ENCODE results near the gene SLC1A5. TPM values are rescaled to one million over a fixed set of nuclear protein-coding genes. Genes with fewer than 3 reads are reported as not detected.
A peak's percentile ranks its signal among the peaks of the same experiment; 100 is the strongest.

SLC1A5 gene
- total RNA-seq, 4 donors from 2014 or later, result 76.8 to 107 (median 83.4) TPM

- peak in 2 of 5 experiments; percentile 8 to 11 for TF ChIP-seq CTCF (IDR thresholded peaks at IDR 0.05)
- peak in 1 of 2 donors; percentile 42 for TF ChIP-seq EP300 (IDR thresholded peaks at IDR 0.05)
- no peak for TF ChIP-seq POLR2A (IDR thresholded peaks at IDR 0.05)
- DNase-seq (ENCODE audit: low spot score in 2 of 2), result peak; percentile 52 to 53
- WGBS, 2 donors, result 0 to 1% methylated on average over 18 to 47 of the region's 80 CpGs
- Histone ChIP-seq H3K36me3 (peaks cover 0 to 14% (median 0%) of the 10 kb centered on the region in 3 donors), H3K27ac (peak overlapping the region; percentile 87 to 92 (median 90)), H3K4me1 (peaks cover 0 to 53% (median 28%) of the 10 kb centered on the region in 4 donors), H3K27me3 (no peaks in the 10 kb centered on the region), H3K9me3 (no peaks in the 10 kb centered on the region), H3K4me3 (peak overlapping the region; percentile 72 to 87 (median 82))
Observed at GRCh38 chr19:46787331-46788261, 798 bp downstream of the SLC1A5 start.

DNA sequence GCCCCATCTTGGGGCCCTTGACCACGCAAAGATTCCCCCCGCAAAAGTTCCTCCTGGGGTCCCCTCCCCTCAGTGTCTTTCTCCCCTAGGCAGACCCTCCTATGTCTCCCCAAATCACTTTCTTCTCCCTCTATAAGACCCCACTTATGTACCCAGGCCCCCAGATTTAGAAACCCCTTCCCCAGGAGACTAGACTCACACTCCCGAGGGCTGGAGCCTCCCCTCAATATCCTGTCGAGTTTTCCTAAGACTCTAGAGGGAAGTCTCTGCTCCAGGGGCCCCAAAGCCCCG, 1.4 kb downstream of the SLC1A5 start:
- Histone ChIP-seq H3K9me3 (no peaks in the 10 kb centered on the region), H3K36me3 (peaks cover 0 to 20% (median 0%) of the 10 kb centered on the region in 3 donors), H3K4me3 (peak overlapping the region; percentile 72 to 87 (median 82)), H3K27me3 (no peaks in the 10 kb centered on the region), H3K27ac (peak overlapping the region; percentile 87 to 92 (median 90)), H3K4me1 (peaks cover 0 to 59% (median 28%) of the 10 kb centered on the region in 4 donors)
- TF ChIP-seq POLR2A (IDR thresholded peaks at IDR 0.05) (no peak), CTCF (IDR thresholded peaks at IDR 0.05) (no peak), EP300 (IDR thresholded peaks at IDR 0.05) (no peak)
- no peak for DNase-seq (ENCODE audit: low spot score in 2 of 2)
- WGBS, 2 donors, result 9 to 11% methylated on average over 5 of the region's 5 CpGs

DNA sequence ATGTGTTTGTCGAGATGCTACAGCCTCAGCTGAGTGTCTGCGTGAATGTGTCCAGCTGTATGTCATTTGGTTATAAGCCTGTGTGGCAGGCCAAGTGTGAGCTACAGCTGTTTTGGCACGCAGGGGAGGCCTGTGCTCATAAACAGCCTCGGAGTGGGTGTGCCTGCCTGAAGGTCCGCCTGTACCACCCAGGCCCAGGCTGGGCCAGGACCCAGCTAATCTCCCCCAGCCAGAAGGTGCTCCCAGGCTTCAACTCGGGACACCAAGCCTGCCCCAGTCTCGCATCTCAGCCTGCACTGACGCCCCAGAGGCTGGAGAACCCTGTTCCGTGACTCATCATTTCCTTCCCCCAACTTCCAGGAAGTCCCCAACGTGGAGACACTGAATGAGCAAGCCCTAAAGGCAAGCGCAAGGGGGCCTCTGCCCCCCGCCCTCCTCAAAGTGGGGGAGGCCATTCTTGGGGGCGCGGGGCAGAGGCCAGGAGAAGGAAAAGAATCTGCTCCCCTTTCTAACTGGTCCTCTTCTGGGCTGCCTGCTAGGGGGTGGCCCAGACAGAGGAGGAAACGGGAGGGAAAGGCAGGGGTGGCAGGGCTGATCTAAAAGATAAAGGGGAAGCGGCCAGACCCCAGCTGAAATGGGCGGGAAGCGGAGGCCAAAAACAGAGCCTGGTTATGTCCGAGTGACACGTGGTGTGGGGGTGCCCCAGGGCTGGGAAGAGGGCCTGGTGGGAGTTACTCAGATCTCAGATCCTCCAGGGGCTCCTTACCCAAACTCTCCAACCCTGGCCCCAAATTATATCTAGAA, 2.0 kb downstream of the SLC1A5 start:
- TF ChIP-seq EP300 (IDR thresholded peaks at IDR 0.05) (peak in 1 of 2 donors; percentile 85), CTCF (IDR thresholded peaks at IDR 0.05) (no peak)
- 7 to 19% methylated on average over 15 to 20 of the region's 20 CpGs for WGBS, 2 donors
- Histone ChIP-seq H3K36me3 (peaks cover 0 to 25% (median 4%) of the 10 kb centered on the region in 3 donors), H3K27me3 (no peaks in the 10 kb centered on the region), H3K4me3 (peak overlapping the region; percentile 72 to 87 (median 82)), H3K27ac (peak overlapping the region; percentile 87 to 92 (median 90)), H3K4me1 (peaks cover 0 to 64% (median 28%) of the 10 kb centered on the region in 4 donors), H3K9me3 (no peaks in the 10 kb centered on the region)
- peak; percentile 53 to 77 for DNase-seq (ENCODE audit: low spot score in 2 of 2)

GRCh38 chr19:46785980-46786235, 2.5 kb downstream of the SLC1A5 start:
- Histone ChIP-seq H3K36me3 (peaks cover 0 to 31% (median 6%) of the 10 kb centered on the region in 3 donors), H3K27me3 (no peaks in the 10 kb centered on the region), H3K4me1 (peaks cover 0 to 69% (median 28%) of the 10 kb centered on the region in 4 donors), H3K9me3 (no peaks in the 10 kb centered on the region), H3K27ac (peak overlapping the region; percentile 87 to 92 (median 90)), H3K4me3 (peak overlapping the region; percentile 72 to 87 (median 82))
- TF ChIP-seq POLR2A (IDR thresholded peaks at IDR 0.05), result no peak
- no peak for TF ChIP-seq CTCF (IDR thresholded peaks at IDR 0.05)
- TF ChIP-seq EP300 (IDR thresholded peaks at IDR 0.05), result no peak
- no peak for DNase-seq (ENCODE audit: low spot score in 2 of 2)
- 69 to 75% methylated on average over 4 of the region's 4 CpGs for WGBS, 2 donors

All from tibial nerve (tissue), 4 donors.